Panc1 (cell line): ENCODE data around the gene SPATS2L. TPM values are rescaled to one million over a fixed set of nuclear protein-coding genes. Genes with fewer than 3 reads are reported as not detected.

Experiments used
- ATAC-seq: fragments of 200-7000 bp; cut with Tn5 transposase; 2 replicates; pipeline ENCODE4 v1.9.1; 2020; ENCODE audit warnings: mild to moderate bottlenecking, moderate library complexity
- BruUV-seq: library from RNA; stranded (reverse); fragments of 400-500 nt; replicated peaks from 2 replicates; lab custom pipeline; 2021; lab: Mats Ljungman, UMichigan
- CTCF ChIA-PET: fragments of 300-600 bp; sonication (Branson Sonifier 250); formaldehyde crosslinking; loops from one replicate; lab custom pipeline; 2022; ENCODE audit warnings: antibody characterized with exemption; lab: Charles Lee
- POLR2A ChIA-PET: fragments of 300-600 bp; sonication (Branson Sonifier 250); formaldehyde crosslinking; loops from one replicate; lab custom pipeline; 2022; ENCODE audit warnings: antibody characterized with exemption; lab: Charles Lee
- DNase-seq: peaks from one replicate; pipeline ENCODE4 v3.0.0-alpha.2; 2010; ENCODE audit warnings: low read depth, low spot score
- H3K27ac ChIP-seq: 2 replicates; pipeline ENCODE4 v1.5.1; 2011; ENCODE audit warnings: mild to moderate bottlenecking, low read length, inconsistent platforms
- H3K27me3 ChIP-seq: fragments of 200-500 bp; sonication (Bioruptor generic); 2 replicates; pipeline ENCODE4 v1.6.0; 2014; ENCODE audit warnings: low read length, inconsistent platforms; ENCODE audit not compliant: control insufficient read depth, insufficient read depth
- H3K36me3 ChIP-seq: fragments of 200-500 bp; sonication (Bioruptor generic); 2 replicates; pipeline ENCODE4 v1.5.1; 2014; ENCODE audit warnings: inconsistent platforms, mild to moderate bottlenecking, low read length, moderate library complexity; ENCODE audit not compliant: control insufficient read depth, insufficient read depth
- H3K4me1 ChIP-seq: 2 replicates; pipeline ENCODE4 v1.5.1; 2011; ENCODE audit warnings: inconsistent platforms, mild to moderate bottlenecking, low read length, moderate library complexity; ENCODE audit not compliant: control insufficient read depth, insufficient read depth
- H3K4me3 ChIP-seq, 2 experiments: 2 replicates each; pipeline ENCODE4 v1.5.1; 2011 to 2012; ENCODE audit warnings: low read depth in 2 of 2, low read length in 2 of 2, mild to moderate bottlenecking in 2 of 2, inconsistent platforms in 1 of 2, moderate library complexity in 1 of 2
- H3K9me3 ChIP-seq: fragments of 200-500 bp; sonication (Bioruptor generic); 2 replicates; pipeline ENCODE4 v1.5.1; 2014; ENCODE audit warnings: low read depth, mild to moderate bottlenecking, inconsistent platforms, low read length, moderate library complexity; ENCODE audit not compliant: control insufficient read depth, insufficient read depth
- POLR2AphosphoS5 ChIP-seq: IDR thresholded peaks from 2 replicates; pipeline ENCODE4 v1.6.1; 2012; ENCODE audit warnings: mild to moderate bottlenecking, low read depth, low read length, moderate library complexity
- SIN3A ChIP-seq: IDR thresholded peaks from 2 replicates; pipeline ENCODE4 v1.6.1; 2012; ENCODE audit warnings: low read depth, mild to moderate bottlenecking, low read length, moderate library complexity, borderline replicate concordance; ENCODE audit not compliant: insufficient read depth
- TCF7L2 ChIP-seq: IDR thresholded peaks from 2 replicates; pipeline ENCODE4 v1.6.1; 2011; ENCODE audit warnings: mild to moderate bottlenecking, low read depth, low read length, inconsistent platforms
- in situ Hi-C: cut with HindIII; loops from 2 replicates; pipeline ENCODE4 v1.10.0; 2016; ENCODE audit warnings: low sequenced_read_pairs, low pct_unique_long_range_greater_than_20kb
- intact Hi-C: fragments of 100-400 bp; cut with micrococcal nuclease; formaldehyde crosslinking; loops from one replicate; pipeline ENCODE4 v1.10.0; 2022; ENCODE audit not compliant: unreplicated experiment
- total RNA-seq: library from RNA; stranded (reverse); gene quantifications from one replicate; pipeline ENCODE4 v1.2.1, GENCODE V29; 2021; ENCODE audit not compliant: unreplicated experiment
- TF ChIP-seq, protein P1 (sequence below): fragments of 450-650 bp; IDR thresholded peaks from 2 replicates; pipeline ENCODE4 v1.5.1; 2017; ENCODE audit warnings: mild to moderate bottlenecking
- TF ChIP-seq, protein P2 (sequence below), 2 experiments: IDR thresholded peaks; 2 replicates each; pipeline ENCODE4 v1.6.1; 2011 to 2012; ENCODE audit warnings: low read depth in 2 of 2, control low read depth in 1 of 2, low read length in 1 of 2, mild to moderate bottlenecking in 1 of 2, moderate library complexity in 1 of 2; ENCODE audit not compliant: insufficient read depth in 1 of 2

Gene SPATS2L
- total RNA-seq, 1 experiment from 2014 or later, result 282 TPM

DNA sequence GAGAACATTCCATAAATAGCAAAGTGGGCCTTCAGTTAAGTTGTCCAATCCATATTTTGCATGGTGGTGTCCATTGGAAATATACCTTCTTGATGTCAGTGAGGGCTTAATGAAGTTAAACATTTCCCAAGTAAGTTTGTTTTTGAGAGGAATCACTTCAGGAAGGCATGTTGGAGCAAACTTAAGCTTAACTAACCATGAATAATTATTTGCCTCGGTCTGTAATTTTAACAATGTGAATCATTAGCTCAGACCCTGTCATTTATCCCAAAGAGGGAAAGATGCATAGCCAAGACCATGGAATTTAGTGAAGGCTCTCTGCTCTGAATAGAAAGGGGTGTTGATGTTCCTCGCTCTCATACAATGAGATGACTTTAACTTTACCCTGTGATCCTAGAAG, 47.4 kb downstream of the SPATS2L start:
- intact Hi-C loops (no loop called here), in situ Hi-C loops (no loop called here)
- Histone ChIP-seq H3K27ac (peak overlapping the region; percentile 75; the same call in 1 of the 2 replicates), H3K9me3 (no peaks in the 10 kb centered on the region), H3K4me3 (no peak overlapping the region), H3K36me3 (no peaks in the 10 kb centered on the region; the same call in 1 of the 2 replicates), H3K27me3 (no peaks in the 10 kb centered on the region), H3K4me1 (peaks cover 57% of the 10 kb centered on the region)
- POLR2A ChIA-PET, result no interaction called here
- TF ChIP-seq SIN3A (no peak), TCF7L2 (no peak), POLR2AphosphoS5 (no peak)
- TF ChIP-seq, protein P1, sequence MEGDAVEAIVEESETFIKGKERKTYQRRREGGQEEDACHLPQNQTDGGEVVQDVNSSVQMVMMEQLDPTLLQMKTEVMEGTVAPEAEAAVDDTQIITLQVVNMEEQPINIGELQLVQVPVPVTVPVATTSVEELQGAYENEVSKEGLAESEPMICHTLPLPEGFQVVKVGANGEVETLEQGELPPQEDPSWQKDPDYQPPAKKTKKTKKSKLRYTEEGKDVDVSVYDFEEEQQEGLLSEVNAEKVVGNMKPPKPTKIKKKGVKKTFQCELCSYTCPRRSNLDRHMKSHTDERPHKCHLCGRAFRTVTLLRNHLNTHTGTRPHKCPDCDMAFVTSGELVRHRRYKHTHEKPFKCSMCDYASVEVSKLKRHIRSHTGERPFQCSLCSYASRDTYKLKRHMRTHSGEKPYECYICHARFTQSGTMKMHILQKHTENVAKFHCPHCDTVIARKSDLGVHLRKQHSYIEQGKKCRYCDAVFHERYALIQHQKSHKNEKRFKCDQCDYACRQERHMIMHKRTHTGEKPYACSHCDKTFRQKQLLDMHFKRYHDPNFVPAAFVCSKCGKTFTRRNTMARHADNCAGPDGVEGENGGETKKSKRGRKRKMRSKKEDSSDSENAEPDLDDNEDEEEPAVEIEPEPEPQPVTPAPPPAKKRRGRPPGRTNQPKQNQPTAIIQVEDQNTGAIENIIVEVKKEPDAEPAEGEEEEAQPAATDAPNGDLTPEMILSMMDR, result no peak
- TF ChIP-seq, protein P2, sequence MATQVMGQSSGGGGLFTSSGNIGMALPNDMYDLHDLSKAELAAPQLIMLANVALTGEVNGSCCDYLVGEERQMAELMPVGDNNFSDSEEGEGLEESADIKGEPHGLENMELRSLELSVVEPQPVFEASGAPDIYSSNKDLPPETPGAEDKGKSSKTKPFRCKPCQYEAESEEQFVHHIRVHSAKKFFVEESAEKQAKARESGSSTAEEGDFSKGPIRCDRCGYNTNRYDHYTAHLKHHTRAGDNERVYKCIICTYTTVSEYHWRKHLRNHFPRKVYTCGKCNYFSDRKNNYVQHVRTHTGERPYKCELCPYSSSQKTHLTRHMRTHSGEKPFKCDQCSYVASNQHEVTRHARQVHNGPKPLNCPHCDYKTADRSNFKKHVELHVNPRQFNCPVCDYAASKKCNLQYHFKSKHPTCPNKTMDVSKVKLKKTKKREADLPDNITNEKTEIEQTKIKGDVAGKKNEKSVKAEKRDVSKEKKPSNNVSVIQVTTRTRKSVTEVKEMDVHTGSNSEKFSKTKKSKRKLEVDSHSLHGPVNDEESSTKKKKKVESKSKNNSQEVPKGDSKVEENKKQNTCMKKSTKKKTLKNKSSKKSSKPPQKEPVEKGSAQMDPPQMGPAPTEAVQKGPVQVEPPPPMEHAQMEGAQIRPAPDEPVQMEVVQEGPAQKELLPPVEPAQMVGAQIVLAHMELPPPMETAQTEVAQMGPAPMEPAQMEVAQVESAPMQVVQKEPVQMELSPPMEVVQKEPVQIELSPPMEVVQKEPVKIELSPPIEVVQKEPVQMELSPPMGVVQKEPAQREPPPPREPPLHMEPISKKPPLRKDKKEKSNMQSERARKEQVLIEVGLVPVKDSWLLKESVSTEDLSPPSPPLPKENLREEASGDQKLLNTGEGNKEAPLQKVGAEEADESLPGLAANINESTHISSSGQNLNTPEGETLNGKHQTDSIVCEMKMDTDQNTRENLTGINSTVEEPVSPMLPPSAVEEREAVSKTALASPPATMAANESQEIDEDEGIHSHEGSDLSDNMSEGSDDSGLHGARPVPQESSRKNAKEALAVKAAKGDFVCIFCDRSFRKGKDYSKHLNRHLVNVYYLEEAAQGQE (IDR thresholded peaks at IDR 0.05; ENCODE audit: insufficient read depth in 1 of 2, low read depth in 2 of 2, low read length in 1 of 2), result no peak
- ATAC-seq (no peak), DNase-seq (no peak)
- CTCF ChIA-PET, result no interaction called here
- BruUV-seq, result no TSS peak

DNA sequence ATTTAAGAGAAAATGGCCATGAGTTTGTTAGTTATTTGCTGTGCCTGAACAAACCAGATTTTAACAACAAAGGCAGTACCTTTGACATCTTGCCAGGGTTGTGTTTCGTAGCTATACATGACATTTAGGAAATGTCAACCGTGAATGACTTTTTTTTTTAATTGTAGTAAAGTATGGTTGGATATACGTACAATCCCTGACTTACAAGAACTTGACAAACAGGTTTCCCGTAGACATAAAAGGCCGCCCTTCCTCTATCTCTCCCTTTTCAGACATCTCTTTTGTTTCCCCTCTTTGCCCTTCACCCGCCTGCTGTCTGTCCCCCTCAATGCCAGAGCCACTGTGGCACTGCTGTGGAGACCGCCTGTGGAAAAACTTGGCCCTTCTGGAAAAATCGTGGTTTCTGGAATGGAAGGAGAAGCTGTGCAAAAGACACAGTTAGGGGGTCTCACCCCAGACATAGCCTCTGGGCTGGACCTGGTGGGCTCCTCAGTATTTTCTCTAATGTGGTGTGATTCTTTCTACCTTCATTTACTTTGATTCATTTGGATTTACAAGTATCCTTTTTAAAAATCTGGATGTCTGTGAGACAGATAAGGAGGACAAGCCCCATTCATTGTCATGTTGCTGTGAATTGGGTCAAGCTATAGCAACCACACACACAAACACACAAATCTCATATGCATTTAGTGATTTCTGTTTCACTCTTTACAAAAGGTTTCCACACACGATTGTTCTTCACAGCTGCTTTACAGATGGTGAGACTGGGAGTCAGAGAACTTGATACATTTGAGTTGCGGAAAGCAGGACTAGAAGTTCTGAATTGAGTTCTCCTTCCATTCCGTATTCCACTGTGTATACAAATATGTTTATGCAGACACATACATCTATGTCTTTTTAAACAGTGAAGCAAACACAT, 48.6 kb downstream of the SPATS2L start:
- TF ChIP-seq, protein P1, result no peak
- TF ChIP-seq SIN3A (no peak), POLR2AphosphoS5 (no peak), TCF7L2 (no peak)
- TF ChIP-seq, protein P2 (IDR thresholded peaks at IDR 0.05; ENCODE audit: insufficient read depth in 1 of 2, low read depth in 2 of 2, low read length in 1 of 2), result no peak
- Histone ChIP-seq H3K4me1 (peaks cover 63% of the 10 kb centered on the region), H3K36me3 (no peaks in the 10 kb centered on the region; the same call in 1 of the 2 replicates), H3K9me3 (no peaks in the 10 kb centered on the region), H3K27me3 (no peaks in the 10 kb centered on the region), H3K4me3 (no peak overlapping the region), H3K27ac (peak overlapping the region; percentile 70)
- in situ Hi-C loops (no loop called here), intact Hi-C loops (no loop called here)
- no peak for ATAC-seq
- BruUV-seq, result no TSS peak
- POLR2A ChIA-PET, result no interaction called here
- CTCF ChIA-PET, result no interaction called here
- no peak for DNase-seq
